ENCODE results near the gene SMIM45.

Gene SMIM45

GRCh38 chr22:42001706-42002105, 49.8 kb downstream of the SMIM45 start:
- no peak for DNase-seq (ENCODE audit: low read depth in 2 of 2)

GRCh38 chr22:42007922-42008321, 56.0 kb downstream of the SMIM45 start:
- no peak for DNase-seq (ENCODE audit: low read depth in 2 of 2)

Data from stimulated activated CD8-positive, alpha-beta memory T cell treated with anti-CD3 and anti-CD28 coated beads, Interleukin-15, amount 100 ng/mL, for 4 hours (primary cell).